Mucosa of descending colon (tissue), 3 donors: ENCODE data around the gene GARNL3. TPM values are rescaled to one million over a fixed set of nuclear protein-coding genes. Genes with fewer than 3 reads are reported as not detected.
A peak's percentile ranks its signal among the peaks of the same experiment; 100 is the strongest.

Source experiments
- ATAC-seq: fragments of 200-7000 bp; cut with Tn5 transposase; one replicate; pipeline ENCODE4 v1.9.1; 2020; ENCODE audit warnings: mild to moderate bottlenecking, moderate library complexity
- DNase-seq, 3 donors: peaks; one replicate each; pipeline ENCODE4 v3.0.0-alpha.2; 2020
- H3K36me3 ChIP-seq: fragments of 200-600 bp; one replicate; pipeline ENCODE4 v1.8.0; 2021; ENCODE audit warnings: low read depth, mild to moderate bottlenecking
- H3K4me1 ChIP-seq: fragments of 200-600 bp; one replicate; pipeline ENCODE4 v1.8.0; 2021; ENCODE audit warnings: low read depth, mild to moderate bottlenecking
- H3K4me3 ChIP-seq: fragments of 200-600 bp; one replicate; pipeline ENCODE4 v1.8.0; 2021; ENCODE audit warnings: mild to moderate bottlenecking
- H3K9me3 ChIP-seq: fragments of 200-600 bp; one replicate; pipeline ENCODE4 v1.8.0; 2021; ENCODE audit warnings: mild to moderate bottlenecking
- CTCF ChIP-seq: fragments of 200-600 bp; IDR thresholded peaks from one replicate; pipeline ENCODE4 v1.8.0; 2022; ENCODE audit warnings: antibody characterized with exemption, mild to moderate bottlenecking
- intact Hi-C, 2 donors: fragments of 100-400 bp; cut with DNase I in 1 of 2; cut with micrococcal nuclease in 1 of 2; formaldehyde crosslinking; loops; one replicate each; pipeline versions ENCODE4 v1.11.0 to v1.11.1; 2022; cut with DNase I, micrococcal nuclease
- total RNA-seq, 3 donors: library from RNA; stranded (reverse); fragmentation: NEBNext Ultra II Directional in 2 of 3; extraction: Animal tissue kit (Norgen Biotek cat#: 25700) in 2 of 3; gene quantifications; one replicate each; pipeline versions ENCODE4 v1.2.1 to v1.2.4, GENCODE V29; 2021 to 2023
- donor health status: DM: no; HTN: no; CAD: no; lungs with moderate emphysema.
- donor health status: DM: no; HTN: no; CAD: no.
- donor health status: DM: no; HTN: yes; CAD: no.

The GARNL3 gene
- total RNA-seq, 3 donors from 2014 or later = 5.4 to 14.2 (median 8.6) TPM

DNA sequence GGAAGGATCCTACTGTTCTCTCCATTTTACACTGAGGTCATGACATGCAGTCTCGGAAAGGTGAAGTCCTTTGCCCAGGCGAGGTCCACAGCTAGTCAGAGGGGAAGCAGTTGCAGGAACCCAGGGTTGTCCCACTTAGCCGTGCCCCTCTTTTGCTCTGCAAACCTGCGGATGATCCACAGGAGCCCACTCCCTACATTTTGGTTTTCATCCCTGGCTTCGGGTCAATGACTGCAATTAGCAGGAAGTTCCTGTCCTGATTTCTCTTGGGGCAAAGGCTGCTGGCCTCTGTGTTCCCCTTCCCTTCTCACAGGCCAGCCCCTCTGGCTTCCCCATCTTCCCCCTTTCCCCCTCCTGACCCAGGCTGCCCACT is 133.7 kb downstream of the GARNL3 start:
- H3K4me3 ChIP-seq = peak overlapping the region; percentile 63
- intact Hi-C loops = no loop called here
- DNase-seq (no peak), ATAC-seq (no peak)
- no peak for TF ChIP-seq CTCF
- peaks cover 19% of the 10 kb centered on the region for H3K4me1 ChIP-seq
- H3K36me3 ChIP-seq = peaks cover 6% of the 10 kb centered on the region
- H3K9me3 ChIP-seq = no peaks in the 10 kb centered on the region

GRCh38 chr9:127398715-127399400 is 134.3 kb downstream of the GARNL3 start:
- no peak for TF ChIP-seq CTCF
- intact Hi-C loops = no loop called here
- ATAC-seq (no peak), DNase-seq (no peak)
- H3K4me1 ChIP-seq = peaks cover 19% of the 10 kb centered on the region
- H3K4me3 ChIP-seq = no peak overlapping the region
- no peaks in the 10 kb centered on the region for H3K9me3 ChIP-seq
- H3K36me3 ChIP-seq = peaks cover 6% of the 10 kb centered on the region

GRCh38 chr9:127399736-127400269 is 135.2 kb downstream of the GARNL3 start:
- Histone ChIP-seq H3K4me1 (peaks cover 19% of the 10 kb centered on the region), H3K9me3 (no peaks in the 10 kb centered on the region), H3K36me3 (peaks cover 6% of the 10 kb centered on the region), H3K4me3 (no peak overlapping the region)
- no peak for ATAC-seq
- TF ChIP-seq CTCF = no peak
- no peak for DNase-seq
- intact Hi-C loops = no loop called here

DNA sequence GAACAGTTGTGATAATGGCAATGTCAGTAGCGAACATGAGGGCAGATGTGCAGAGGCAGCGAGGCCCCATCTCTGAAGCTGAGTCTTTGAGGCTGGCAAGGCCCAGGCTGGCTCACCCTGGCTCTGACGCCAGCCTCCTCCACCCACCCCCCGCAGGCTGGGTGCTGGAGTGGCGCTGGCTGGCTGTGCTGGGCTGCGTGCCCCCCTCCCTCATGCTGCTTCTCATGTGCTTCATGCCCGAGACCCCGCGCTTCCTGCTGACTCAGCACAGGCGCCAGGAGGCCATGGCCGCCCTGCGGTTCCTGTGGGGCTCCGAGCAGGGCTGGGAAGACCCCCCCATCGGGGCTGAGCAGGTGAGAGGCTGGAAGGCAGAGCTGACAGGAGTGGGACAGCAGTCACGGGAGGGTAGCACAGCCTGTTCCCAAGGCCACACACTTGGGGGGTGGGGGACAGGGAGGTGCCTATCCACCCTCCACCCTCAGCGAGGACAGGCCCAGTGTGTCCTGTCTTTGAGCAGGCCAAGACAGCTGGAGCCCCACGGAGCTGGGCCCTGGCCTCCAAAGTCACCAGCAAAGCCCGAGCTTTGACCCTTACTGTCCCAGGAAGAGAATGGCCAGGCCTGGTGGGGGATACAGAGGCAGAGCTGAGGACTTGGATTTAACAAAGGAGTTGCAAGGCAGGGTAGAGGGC is 138.0 kb downstream of the GARNL3 start:
- intact Hi-C loops = no loop called here
- H3K4me3 ChIP-seq = no peak overlapping the region
- no peak for ATAC-seq
- H3K36me3 ChIP-seq = no peaks in the 10 kb centered on the region
- TF ChIP-seq CTCF = no peak
- DNase-seq = no peak
- peaks cover 9% of the 10 kb centered on the region for H3K4me1 ChIP-seq
- H3K9me3 ChIP-seq = no peaks in the 10 kb centered on the region

- intact Hi-C loops = no loop called here
- ATAC-seq (no peak), DNase-seq (no peak)
- Histone ChIP-seq H3K4me1 (peaks cover 2% of the 10 kb centered on the region), H3K9me3 (no peaks in the 10 kb centered on the region), H3K4me3 (no peak overlapping the region), H3K36me3 (no peaks in the 10 kb centered on the region)
- no peak for TF ChIP-seq CTCF
Measured at GRCh38 chr9:127403507-127404192, 139.1 kb downstream of the GARNL3 start.
